IMR-90 (cell line): ENCODE data around the gene FKRP.

ENCODE experiments used
- CHD1 ChIP-seq: IDR thresholded peaks from 2 replicates; pipeline ENCODE4 v1.6.1; 2012; ENCODE audit warnings: low read depth, low read length, improper control_type of control experiment
- FOS ChIP-seq: fragments of 150-350 bp; IDR thresholded peaks from 2 replicates; pipeline ENCODE4 v1.6.1; 2016; ENCODE audit warnings: low read depth, low read length
- MAZ ChIP-seq: IDR thresholded peaks from 2 replicates; pipeline ENCODE4 v1.6.1; 2012; ENCODE audit warnings: low read depth, mild to moderate bottlenecking, low read length, improper control_type of control experiment, moderate library complexity, borderline replicate concordance
- POLR2A ChIP-seq: IDR thresholded peaks from 2 replicates; pipeline ENCODE4 v1.6.1; 2012; ENCODE audit warnings: mild to moderate bottlenecking, low read depth, low read length
- RCOR1 ChIP-seq: IDR thresholded peaks from 2 replicates; pipeline ENCODE4 v1.6.1; 2012; ENCODE audit warnings: mild to moderate bottlenecking, low read length, improper control_type of control experiment; ENCODE audit not compliant: insufficient replicate concordance
- USF2 ChIP-seq: fragments of 150-350 bp; IDR thresholded peaks from 2 replicates; pipeline ENCODE4 v1.6.1; 2017; ENCODE audit warnings: mild to moderate bottlenecking, antibody characterized with exemption, low read length, low read depth
- TF ChIP-seq, protein P1 (sequence below): conservative IDR thresholded peaks from 2 replicates; pipeline ENCODE4 v1.5.1; 2012; ENCODE audit warnings: mild to moderate bottlenecking, low read depth, low read length, improper control_type of control experiment

DNA sequence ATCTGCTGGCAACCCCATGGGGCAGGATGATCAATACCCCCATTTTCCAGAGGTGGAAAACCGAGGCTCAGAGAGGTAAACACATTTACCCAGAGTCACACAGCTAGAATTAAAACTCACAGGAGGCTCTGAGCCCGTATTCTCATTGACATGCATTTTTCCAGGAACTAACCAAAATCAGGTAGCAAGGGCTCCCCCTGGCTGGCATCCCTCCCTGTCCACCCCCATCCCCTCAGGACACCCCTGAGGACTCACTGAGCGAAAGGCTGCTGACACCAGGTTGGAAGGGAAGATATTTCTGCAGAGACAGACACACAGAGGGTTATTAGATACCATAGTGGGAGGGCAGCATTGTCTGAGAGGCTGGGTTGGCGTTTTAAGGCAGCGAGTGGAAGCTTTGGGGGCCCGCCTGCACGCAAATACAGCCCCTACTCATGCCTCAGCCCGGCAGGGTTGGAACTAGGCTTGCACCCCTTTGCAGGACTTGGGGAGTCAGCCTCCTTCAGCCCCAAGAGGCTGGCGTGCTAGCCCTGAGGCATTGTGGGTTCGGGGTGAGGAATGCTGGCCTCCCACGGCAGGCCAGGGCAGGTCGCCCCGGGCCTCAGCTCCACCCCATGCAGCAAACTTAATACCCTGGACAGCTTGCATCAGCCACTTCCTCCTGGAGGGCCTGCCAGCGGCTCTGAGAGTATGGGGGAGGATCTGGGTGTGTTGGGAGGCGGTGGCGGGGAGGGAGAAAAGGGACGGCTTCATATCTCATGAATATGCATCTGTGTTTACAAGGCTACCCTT lies 38.6 kb downstream of the FKRP start:
- TF ChIP-seq POLR2A (no peak), MAZ (peak; percentile 81; the same call in 1 of the 2 replicates), FOS (no peak), CHD1 (no peak), RCOR1 (no peak), USF2 (no peak)
- TF ChIP-seq, protein P1, sequence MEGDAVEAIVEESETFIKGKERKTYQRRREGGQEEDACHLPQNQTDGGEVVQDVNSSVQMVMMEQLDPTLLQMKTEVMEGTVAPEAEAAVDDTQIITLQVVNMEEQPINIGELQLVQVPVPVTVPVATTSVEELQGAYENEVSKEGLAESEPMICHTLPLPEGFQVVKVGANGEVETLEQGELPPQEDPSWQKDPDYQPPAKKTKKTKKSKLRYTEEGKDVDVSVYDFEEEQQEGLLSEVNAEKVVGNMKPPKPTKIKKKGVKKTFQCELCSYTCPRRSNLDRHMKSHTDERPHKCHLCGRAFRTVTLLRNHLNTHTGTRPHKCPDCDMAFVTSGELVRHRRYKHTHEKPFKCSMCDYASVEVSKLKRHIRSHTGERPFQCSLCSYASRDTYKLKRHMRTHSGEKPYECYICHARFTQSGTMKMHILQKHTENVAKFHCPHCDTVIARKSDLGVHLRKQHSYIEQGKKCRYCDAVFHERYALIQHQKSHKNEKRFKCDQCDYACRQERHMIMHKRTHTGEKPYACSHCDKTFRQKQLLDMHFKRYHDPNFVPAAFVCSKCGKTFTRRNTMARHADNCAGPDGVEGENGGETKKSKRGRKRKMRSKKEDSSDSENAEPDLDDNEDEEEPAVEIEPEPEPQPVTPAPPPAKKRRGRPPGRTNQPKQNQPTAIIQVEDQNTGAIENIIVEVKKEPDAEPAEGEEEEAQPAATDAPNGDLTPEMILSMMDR = peak; percentile 33
